Smooth muscle cell (in vitro differentiated cells): ENCODE results near the gene NR6A1. TPM values are rescaled to one million over a fixed set of nuclear protein-coding genes. Genes with fewer than 3 reads are reported as not detected.
A peak's percentile ranks its signal among the peaks of the same experiment; 100 is the strongest.

Source experiments
- DNase-seq: peaks from one replicate; lab custom pipeline; 2025; ENCODE audit not compliant: unreplicated experiment; lab: John Stamatoyannopoulos, UW
- H2AFZ ChIP-seq: fragments of 200-600 bp; sonication (generic); 2 replicates; pipeline ENCODE4 v1.6.0; 2016; ENCODE audit warnings: antibody characterized with exemption, low read depth, mild to moderate bottlenecking
- H3F3A ChIP-seq: fragments of 200-600 bp; sonication (generic); 2 replicates; pipeline ENCODE4 v1.6.0; 2017; ENCODE audit warnings: antibody characterized with exemption, low read depth
- H3K27ac ChIP-seq: fragments of 200-600 bp; sonication (generic); 2 replicates; pipeline ENCODE4 v1.5.1; 2016; ENCODE audit warnings: low read depth, mild to moderate bottlenecking
- H3K27me3 ChIP-seq: fragments of 200-600 bp; sonication (generic); 2 replicates; pipeline ENCODE4 v1.6.1; 2016; ENCODE audit warnings: low read depth, mild to moderate bottlenecking
- H3K36me3 ChIP-seq: fragments of 200-600 bp; sonication (generic); 2 replicates; pipeline ENCODE4 v1.5.1; 2016; ENCODE audit warnings: low read depth
- H3K4me1 ChIP-seq: fragments of 200-600 bp; sonication (generic); 2 replicates; pipeline ENCODE4 v1.5.1; 2016; ENCODE audit warnings: low read depth
- H3K4me2 ChIP-seq: fragments of 200-600 bp; sonication (generic); 2 replicates; pipeline ENCODE4 v1.6.0; 2016; ENCODE audit warnings: mild to moderate bottlenecking
- H3K4me3 ChIP-seq: fragments of 200-600 bp; sonication (generic); 2 replicates; pipeline ENCODE4 v1.5.1; 2016; ENCODE audit warnings: mild to moderate bottlenecking
- H3K79me2 ChIP-seq: fragments of 200-600 bp; sonication (generic); 2 replicates; pipeline ENCODE4 v1.6.0; 2016; ENCODE audit warnings: low read depth, mild to moderate bottlenecking
- H3K9ac ChIP-seq: fragments of 200-600 bp; sonication (generic); 2 replicates; pipeline ENCODE4 v1.6.0; 2016; ENCODE audit warnings: low read depth
- H3K9me3 ChIP-seq: fragments of 200-600 bp; sonication (generic); replicated peaks from 2 replicates; pipeline ENCODE4 v1.5.1; 2016; ENCODE audit warnings: low read depth
- H4K20me1 ChIP-seq: fragments of 200-600 bp; sonication (generic); 2 replicates; pipeline ENCODE4 v1.6.0; 2016; ENCODE audit warnings: low read depth
- CTCF ChIP-seq: fragments of 200-600 bp; sonication (generic); IDR thresholded peaks from 2 replicates; pipeline ENCODE4 v1.5.1; 2017; ENCODE audit warnings: borderline replicate concordance, mild to moderate bottlenecking, antibody characterized with exemption; ENCODE audit not compliant: insufficient read depth, poor library complexity, severe bottlenecking
- WGBS: methylation state at CpG from one replicate; pipeline ENCODE4 v1.1.7; 2016; ENCODE audit warnings: low lambda C conversion rate; 5-methylcytosine and 5-hydroxymethylcytosine counted together
- polyA plus RNA-seq: library from polyadenylated mRNA; unstranded; fragments of >200 nt; fragmentation: Nextera tagmentation; extraction: Ambion mirVana; gene quantifications from 2 replicates; pipeline ENCODE4 v1.2.1, GENCODE V29; 2016
- total RNA-seq: library from RNA; depleted of rRNA; stranded (reverse); fragments of >200 nt; gene quantifications from 2 replicates; pipeline ENCODE4 v1.2.3, GENCODE V29; 2014

Gene NR6A1
- total and polyA plus RNA-seq, 2 experiments from 2014 or later: 0.17 to 0.31 TPM

- no peak overlapping the region for H3K4me3 ChIP-seq
- H3K36me3 ChIP-seq: no peaks in the 10 kb centered on the region
- H4K20me1 ChIP-seq: no peaks in the 10 kb centered on the region
- H3K4me2 ChIP-seq: no peak overlapping the region
- DNase-seq: no peak
- 64% methylated on average over 3 of the region's 4 CpGs for WGBS
- H3K9me3 ChIP-seq: no peaks in the 10 kb centered on the region
- peaks cover 5% of the 10 kb centered on the region for H3K4me1 ChIP-seq
- H3K79me2 ChIP-seq: no peaks in the 10 kb centered on the region
- H3K27me3 ChIP-seq: no peaks in the 10 kb centered on the region
- no peak overlapping the region for H3K27ac ChIP-seq
- peaks cover 4% of the 10 kb centered on the region for H3F3A ChIP-seq
- no peak for TF ChIP-seq CTCF
- H3K9ac ChIP-seq: no peak overlapping the region
- H2AFZ ChIP-seq: no peak overlapping the region
Measured at GRCh38 chr9:124747065-124747464, 24.0 kb downstream of the NR6A1 start.

- Histone ChIP-seq H2AFZ (no peak overlapping the region), H3K4me3 (no peak overlapping the region), H3K9ac (no peak overlapping the region), H4K20me1 (no peaks in the 10 kb centered on the region), H3K4me2 (peak overlapping the region; percentile 34), H3K27ac (peak overlapping the region; percentile 49), H3K9me3 (no peaks in the 10 kb centered on the region), H3K4me1 (no peaks in the 10 kb centered on the region), H3K27me3 (no peaks in the 10 kb centered on the region), H3K79me2 (no peaks in the 10 kb centered on the region), H3K36me3 (no peaks in the 10 kb centered on the region), H3F3A (peaks cover 4% of the 10 kb centered on the region)
- no peak for DNase-seq
- WGBS: 55% methylated on average over 5 of the region's 5 CpGs
- no peak for TF ChIP-seq CTCF
Measured at GRCh38 chr9:124743686-124744348, 27.3 kb downstream of the NR6A1 start.

GRCh38 chr9:124742940-124743339 lies 28.2 kb downstream of the NR6A1 start:
- no peaks in the 10 kb centered on the region for H4K20me1 ChIP-seq
- H3K79me2 ChIP-seq: no peaks in the 10 kb centered on the region
- no peak overlapping the region for H3K4me2 ChIP-seq
- H3K27ac ChIP-seq: peak overlapping the region; percentile 25
- H3K4me3 ChIP-seq: no peak overlapping the region
- no peak overlapping the region for H3K9ac ChIP-seq
- H3K9me3 ChIP-seq: no peaks in the 10 kb centered on the region
- peaks cover 4% of the 10 kb centered on the region for H3F3A ChIP-seq
- H3K27me3 ChIP-seq: no peaks in the 10 kb centered on the region
- no peaks in the 10 kb centered on the region for H3K4me1 ChIP-seq
- DNase-seq: no peak
- no peaks in the 10 kb centered on the region for H3K36me3 ChIP-seq
- no peak overlapping the region for H2AFZ ChIP-seq
- TF ChIP-seq CTCF: no peak

GRCh38 chr9:124741662-124742061 lies 29.4 kb downstream of the NR6A1 start:
- no peak overlapping the region for H3K4me2 ChIP-seq
- H3K4me1 ChIP-seq: no peaks in the 10 kb centered on the region
- H3K27me3 ChIP-seq: no peaks in the 10 kb centered on the region
- no peak overlapping the region for H3K4me3 ChIP-seq
- WGBS: 87% methylated on average over 4 of the region's 4 CpGs
- H3K9me3 ChIP-seq: no peaks in the 10 kb centered on the region
- peaks cover 4% of the 10 kb centered on the region for H3F3A ChIP-seq
- no peak for TF ChIP-seq CTCF
- no peak overlapping the region for H3K27ac ChIP-seq
- H4K20me1 ChIP-seq: no peaks in the 10 kb centered on the region
- H3K36me3 ChIP-seq: no peaks in the 10 kb centered on the region
- no peak overlapping the region for H2AFZ ChIP-seq
- no peaks in the 10 kb centered on the region for H3K79me2 ChIP-seq
- no peak overlapping the region for H3K9ac ChIP-seq
- DNase-seq: no peak
